GM20431 (cell line): ENCODE results near the gene LIG1.
"Not testable (repeated sequence)": the region's sequence is repeated elsewhere in the genome, so short reads cannot be mapped to it uniquely, and the experiment has no call there.

Experiments
- in situ Hi-C: fragments of 300-500 bp; cut with MseI, MboI; formaldehyde crosslinking; loops from one replicate; pipeline ENCODE4 v1.15.0; 2020; ENCODE audit warnings: low sequenced_read_pairs; ENCODE audit not compliant: unreplicated experiment

The LIG1 gene

GRCh38 chr19:48090281-48090802 lies 79.8 kb downstream of the LIG1 start:
- in situ Hi-C loops = no loop called here

- in situ Hi-C loops = not testable (repeated sequence)
Observed at GRCh38 chr19:48088991-48089390, 81.2 kb downstream of the LIG1 start.

GRCh38 chr19:48085904-48086864 lies 84.0 kb downstream of the LIG1 start:
- in situ Hi-C loops = no loop called here

GRCh38 chr19:48085076-48085475 lies 85.1 kb downstream of the LIG1 start:
- in situ Hi-C loops = no loop called here

- in situ Hi-C loops = no loop called here
Observed at GRCh38 chr19:48081106-48081505, 89.0 kb downstream of the LIG1 start.

- in situ Hi-C loops = not testable (repeated sequence)
Observed at GRCh38 chr19:48070177-48070769, 99.9 kb downstream of the LIG1 start.

GRCh38 chr19:48069435-48069834 lies 100.7 kb downstream of the LIG1 start:
- in situ Hi-C loops = no loop called here
